ENCODE results near the gene SSH2. TPM values are rescaled to one million over a fixed set of nuclear protein-coding genes. Genes with fewer than 3 reads are reported as not detected.
"Not testable (repeated sequence)": the region's sequence is repeated elsewhere in the genome, so short reads cannot be mapped to it uniquely, and the experiment has no call there.

SSH2 gene
- total RNA-seq, 2 donors from 2014 or later: 41.4 to 46.8 TPM

DNA sequence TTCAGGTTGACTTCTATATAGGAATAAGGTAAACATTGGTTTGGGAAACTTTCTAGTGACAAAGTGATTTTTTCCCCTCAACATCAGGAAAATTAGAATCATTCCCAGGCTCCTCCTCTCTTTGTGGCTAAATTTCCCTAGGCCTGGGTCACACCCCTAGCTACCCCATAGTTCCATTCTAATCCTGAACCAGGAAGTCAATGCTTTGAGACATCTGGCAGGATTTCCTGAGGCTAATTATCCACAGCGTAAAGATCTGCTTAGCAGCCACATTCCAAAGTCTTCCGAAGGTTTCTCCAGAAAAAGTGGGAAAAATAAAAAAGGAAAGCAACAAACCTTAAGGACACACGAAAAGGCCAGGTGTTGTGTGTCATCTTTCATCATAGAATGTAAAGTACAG, 247.0 kb downstream of the SSH2 start:
- Mint-ChIP-seq H3K27ac (no peak overlapping the region), H3K36me3 (ENCODE audit: insufficient read depth in 2 of 2) (peaks cover 2 to 18% of the 10 kb centered on the region in 2 donors), H3K4me3 (no peak overlapping the region), H3K27me3 (ENCODE audit: low read depth) (no peaks in the 10 kb centered on the region), H3K9me3 (no peaks in the 10 kb centered on the region), H3K4me1 (ENCODE audit: low read depth) (peaks cover 21% of the 10 kb centered on the region)
- DNase-seq (no peak), ATAC-seq (replicated peaks in 1 of 2) (no peak)

- peaks cover 2 to 16% of the 10 kb centered on the region in 2 donors for H3K36me3 Mint-ChIP-seq (ENCODE audit: insufficient read depth in 2 of 2)
- H3K4me3 Mint-ChIP-seq: peak overlapping the region in 1 of 2 donors; percentile 0
- no peaks in the 10 kb centered on the region for H3K9me3 Mint-ChIP-seq
- ATAC-seq (replicated peaks in 1 of 2): no peak
- peak overlapping the region; percentile 26 for H3K27ac Mint-ChIP-seq
- H3K4me1 Mint-ChIP-seq (ENCODE audit: low read depth): peaks cover 27% of the 10 kb centered on the region
- no peaks in the 10 kb centered on the region for H3K27me3 Mint-ChIP-seq (ENCODE audit: low read depth)
- no peak for DNase-seq
Observed at GRCh38 chr17:29682054-29682453, 248.0 kb downstream of the SSH2 start.

DNA sequence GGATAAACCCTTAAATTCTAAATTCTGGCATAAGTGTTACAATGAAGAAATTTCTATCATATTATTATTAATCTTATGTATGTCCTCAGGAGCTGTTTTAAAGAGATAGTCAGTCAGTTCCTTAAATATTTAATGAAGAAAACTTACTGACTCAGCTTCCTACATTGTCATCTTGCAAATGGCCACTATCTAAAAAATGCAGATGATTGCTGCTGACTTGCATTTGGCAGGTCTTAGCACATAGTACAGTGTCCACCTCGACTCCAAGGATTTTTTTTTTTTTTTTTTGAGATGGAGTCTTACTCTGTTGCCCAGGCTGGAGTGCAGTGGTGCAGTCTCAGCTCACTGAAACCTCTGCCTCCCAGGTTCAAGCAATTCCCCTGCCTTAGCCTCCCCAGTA, 252.2 kb downstream of the SSH2 start:
- H3K36me3 Mint-ChIP-seq (ENCODE audit: insufficient read depth in 2 of 2): peaks cover 4 to 14% of the 10 kb centered on the region in 2 donors
- no peaks in the 10 kb centered on the region for H3K9me3 Mint-ChIP-seq
- DNase-seq (no peak), ATAC-seq (replicated peaks in 1 of 2) (no peak)
- H3K4me3 Mint-ChIP-seq: no peak overlapping the region
- H3K4me1 Mint-ChIP-seq (ENCODE audit: low read depth): peaks cover 44% of the 10 kb centered on the region
- no peak overlapping the region for H3K27ac Mint-ChIP-seq
- H3K27me3 Mint-ChIP-seq (ENCODE audit: low read depth): no peaks in the 10 kb centered on the region

- Mint-ChIP-seq H3K36me3 (ENCODE audit: insufficient read depth in 2 of 2) (peaks cover 4 to 13% of the 10 kb centered on the region in 2 donors), H3K4me1 (ENCODE audit: low read depth) (peaks cover 39% of the 10 kb centered on the region), H3K4me3 (no peak overlapping the region), H3K27me3 (ENCODE audit: low read depth) (no peaks in the 10 kb centered on the region), H3K27ac (peak overlapping the region; percentile 21), H3K9me3 (no peaks in the 10 kb centered on the region)
- DNase-seq (peak in 1 of 2 donors; percentile 5), ATAC-seq (replicated peaks in 1 of 2) (peak; percentile 39 to 53)
Observed at GRCh38 chr17:29677221-29677791, 252.7 kb downstream of the SSH2 start.

- not testable (repeated sequence) for H3K4me3 Mint-ChIP-seq; H3K27me3 Mint-ChIP-seq (ENCODE audit: low read depth); H3K27ac Mint-ChIP-seq; DNase-seq; H3K9me3 Mint-ChIP-seq; ATAC-seq (replicated peaks in 1 of 2)
- Mint-ChIP-seq H3K4me1 (ENCODE audit: low read depth) (peaks cover 33% of the 10 kb centered on the region), H3K36me3 (ENCODE audit: insufficient read depth in 2 of 2) (peaks cover 4 to 13% of the 10 kb centered on the region in 2 donors)
Observed at GRCh38 chr17:29675961-29676360, 254.1 kb downstream of the SSH2 start.

DNA sequence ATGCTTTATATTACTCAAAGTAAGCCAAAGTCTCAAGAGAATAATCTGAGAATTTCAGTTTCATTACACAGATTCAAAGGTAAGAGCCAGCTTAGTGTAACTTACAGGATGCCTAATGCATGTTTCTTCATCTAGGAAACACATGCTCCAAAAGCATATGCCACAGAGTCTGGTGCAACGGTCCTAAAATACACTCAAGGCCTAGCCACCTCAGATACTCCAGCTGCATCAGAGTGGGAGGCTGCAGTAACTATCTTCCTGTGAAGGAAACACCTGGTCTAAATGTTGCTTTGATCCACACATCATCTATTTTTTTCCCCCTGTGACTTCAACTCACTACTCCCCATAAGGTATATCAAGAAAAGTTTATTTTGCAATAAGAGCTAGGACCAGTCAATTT, 255.7 kb downstream of the SSH2 start:
- H3K4me3 Mint-ChIP-seq: peak overlapping the region in 1 of 2 donors; percentile 45
- H3K36me3 Mint-ChIP-seq (ENCODE audit: insufficient read depth in 2 of 2): peaks cover 6 to 7% of the 10 kb centered on the region in 2 donors
- ATAC-seq (replicated peaks in 1 of 2) (peak; percentile 35 to 37), DNase-seq (no peak)
- H3K4me1 Mint-ChIP-seq (ENCODE audit: low read depth): peaks cover 33% of the 10 kb centered on the region
- no peaks in the 10 kb centered on the region for H3K27me3 Mint-ChIP-seq (ENCODE audit: low read depth)
- peak overlapping the region; percentile 96 for H3K27ac Mint-ChIP-seq
- no peaks in the 10 kb centered on the region for H3K9me3 Mint-ChIP-seq

- DNase-seq (no peak), ATAC-seq (replicated peaks in 1 of 2) (no peak)
- peaks cover 37% of the 10 kb centered on the region for H3K4me1 Mint-ChIP-seq (ENCODE audit: low read depth)
- peaks cover 7 to 16% of the 10 kb centered on the region in 2 donors for H3K36me3 Mint-ChIP-seq (ENCODE audit: insufficient read depth in 2 of 2)
- no peaks in the 10 kb centered on the region for H3K27me3 Mint-ChIP-seq (ENCODE audit: low read depth)
- H3K4me3 Mint-ChIP-seq: no peak overlapping the region
- H3K27ac Mint-ChIP-seq: no peak overlapping the region
- H3K9me3 Mint-ChIP-seq: no peaks in the 10 kb centered on the region
Observed at GRCh38 chr17:29671661-29672060, 258.4 kb downstream of the SSH2 start.

- Mint-ChIP-seq H3K36me3 (ENCODE audit: insufficient read depth in 2 of 2) (peaks cover 8 to 22% of the 10 kb centered on the region in 2 donors), H3K27me3 (ENCODE audit: low read depth) (no peaks in the 10 kb centered on the region), H3K27ac (no peak overlapping the region), H3K4me1 (ENCODE audit: low read depth) (peaks cover 39% of the 10 kb centered on the region), H3K9me3 (no peaks in the 10 kb centered on the region), H3K4me3 (no peak overlapping the region)
- ATAC-seq (replicated peaks in 1 of 2): no peak
- DNase-seq: no peak
Observed at GRCh38 chr17:29669266-29669665, 260.8 kb downstream of the SSH2 start.

- ATAC-seq (replicated peaks in 1 of 2): no peak
- no peaks in the 10 kb centered on the region for H3K9me3 Mint-ChIP-seq
- peaks cover 8 to 21% of the 10 kb centered on the region in 2 donors for H3K36me3 Mint-ChIP-seq (ENCODE audit: insufficient read depth in 2 of 2)
- H3K27me3 Mint-ChIP-seq (ENCODE audit: low read depth): no peaks in the 10 kb centered on the region
- no peak overlapping the region for H3K4me3 Mint-ChIP-seq
- no peak for DNase-seq
- peak overlapping the region; percentile 68 for H3K27ac Mint-ChIP-seq
- peaks cover 32% of the 10 kb centered on the region for H3K4me1 Mint-ChIP-seq (ENCODE audit: low read depth)
Observed at GRCh38 chr17:29667969-29668368, 262.1 kb downstream of the SSH2 start.

- no peaks in the 10 kb centered on the region for H3K9me3 Mint-ChIP-seq
- peaks cover 8 to 23% of the 10 kb centered on the region in 2 donors for H3K36me3 Mint-ChIP-seq (ENCODE audit: insufficient read depth in 2 of 2)
Observed at GRCh38 chr17:29665481-29665810, 264.6 kb downstream of the SSH2 start.

GRCh38 chr17:29664743-29665480, 265.1 kb downstream of the SSH2 start:
- H3K27me3 Mint-ChIP-seq (ENCODE audit: low read depth): no peaks in the 10 kb centered on the region
- DNase-seq (no peak), ATAC-seq (replicated peaks in 1 of 2) (peak; percentile 92 to 95)
- H3K36me3 Mint-ChIP-seq (ENCODE audit: insufficient read depth in 2 of 2): peaks cover 8 to 27% of the 10 kb centered on the region in 2 donors
- H3K27ac Mint-ChIP-seq: peak overlapping the region; percentile 86
- peak overlapping the region; percentile 20 to 32 for H3K4me3 Mint-ChIP-seq
- peaks cover 40% of the 10 kb centered on the region for H3K4me1 Mint-ChIP-seq (ENCODE audit: low read depth)
- no peaks in the 10 kb centered on the region for H3K9me3 Mint-ChIP-seq

More at GRCh38 chr17:29665481-29665810, 264.6 kb downstream of the SSH2 start:
- Mint-ChIP-seq H3K27me3 (ENCODE audit: low read depth) (no peaks in the 10 kb centered on the region), H3K27ac (peak overlapping the region; percentile 86), H3K4me3 (peak overlapping the region; percentile 20 to 32), H3K4me1 (ENCODE audit: low read depth) (peaks cover 35% of the 10 kb centered on the region)
- DNase-seq: no peak
- no peak for ATAC-seq (replicated peaks in 1 of 2)

DNA sequence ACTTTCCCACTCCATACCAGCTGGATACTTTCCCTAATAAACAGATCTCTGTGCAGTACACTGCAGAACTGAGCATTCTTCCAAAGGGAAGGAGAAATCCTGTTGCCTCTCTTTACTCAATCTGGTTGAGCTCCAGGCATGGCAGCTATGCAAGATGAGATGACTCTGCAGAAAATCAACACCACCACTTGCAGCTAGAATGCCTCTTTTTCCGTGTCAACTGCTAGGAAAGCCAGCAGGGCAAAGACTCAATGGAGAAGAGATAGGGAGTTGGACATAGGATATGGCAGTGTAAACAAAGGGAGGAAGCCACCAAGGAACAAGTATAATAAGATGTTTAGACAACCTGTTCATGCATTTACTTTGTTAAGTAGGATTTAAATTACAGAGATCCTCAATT, 266.9 kb downstream of the SSH2 start:
- Mint-ChIP-seq H3K4me1 (ENCODE audit: low read depth) (peaks cover 48% of the 10 kb centered on the region), H3K27ac (peak overlapping the region; percentile 24), H3K36me3 (ENCODE audit: insufficient read depth in 2 of 2) (peaks cover 8 to 27% of the 10 kb centered on the region in 2 donors), H3K9me3 (no peaks in the 10 kb centered on the region), H3K27me3 (ENCODE audit: low read depth) (no peaks in the 10 kb centered on the region), H3K4me3 (no peak overlapping the region)
- no peak for DNase-seq
- ATAC-seq (replicated peaks in 1 of 2): no peak

DNA sequence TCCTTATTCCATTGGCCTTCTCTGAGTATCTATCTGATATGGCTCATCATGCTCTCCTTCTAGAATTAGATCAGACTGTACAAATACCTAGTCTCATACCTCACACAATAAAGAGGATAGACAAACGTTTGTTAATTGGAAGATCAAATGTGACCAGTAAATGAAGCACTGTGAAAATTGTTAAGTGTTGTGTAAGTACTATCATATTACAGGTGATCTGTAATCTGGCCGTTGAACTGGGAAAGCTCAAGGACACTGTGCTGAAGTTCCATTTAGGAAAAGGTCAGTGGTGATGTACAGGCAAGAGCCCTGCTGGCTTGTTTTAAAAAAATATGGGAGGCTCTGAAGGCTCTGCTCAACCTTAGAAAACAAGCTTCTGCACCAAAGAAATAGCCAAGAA, 268.8 kb downstream of the SSH2 start:
- H3K4me3 Mint-ChIP-seq: no peak overlapping the region
- DNase-seq: no peak
- no peak for ATAC-seq (replicated peaks in 1 of 2)
- H3K4me1 Mint-ChIP-seq (ENCODE audit: low read depth): peaks cover 39% of the 10 kb centered on the region
- peaks cover 6 to 20% of the 10 kb centered on the region in 2 donors for H3K36me3 Mint-ChIP-seq (ENCODE audit: insufficient read depth in 2 of 2)
- no peaks in the 10 kb centered on the region for H3K9me3 Mint-ChIP-seq
- H3K27me3 Mint-ChIP-seq (ENCODE audit: low read depth): no peaks in the 10 kb centered on the region
- no peak overlapping the region for H3K27ac Mint-ChIP-seq

Measured in activated T-cell treated with anti-CD3 and anti-CD28 coated beads, Interleukin-2, amount 50 U/mL, for 72 hours (primary cell).